ENCODE measurements around the gene ATIC.

GRCh38 chr2:215374642-215375466 is 63.0 kb downstream of the ATIC start:
- TF ChIP-seq CTCF (IDR thresholded peaks at IDR 0.05) (no peak), POLR2A (IDR thresholded peaks at IDR 0.05) (no peak), POLR2AphosphoS5 (IDR thresholded peaks at IDR 0.05) (no peak)

All from breast epithelium (tissue), 3 donors.